ENCODE data around the gene TMC1.

- TF ChIP-seq CTCF (IDR thresholded peaks at IDR 0.05 in 4 of 5, conservative IDR thresholded peaks at IDR 0.05 in 1 of 5) (no peak), POLR2A (IDR thresholded peaks at IDR 0.05) (no peak)
These were observed 295.3 kb downstream of the TMC1 start for GRCh38 chr9:72816666-72817065.
